Measurements from ENCODE around the gene GPRIN1. TPM values are rescaled to one million over a fixed set of nuclear protein-coding genes. Genes with fewer than 3 reads are reported as not detected.

Gene GPRIN1
- total and polyA plus RNA-seq, 2 of the 4 experiments (the other 2 are of a cell fraction): 3.0 to 4.7 TPM

DNA sequence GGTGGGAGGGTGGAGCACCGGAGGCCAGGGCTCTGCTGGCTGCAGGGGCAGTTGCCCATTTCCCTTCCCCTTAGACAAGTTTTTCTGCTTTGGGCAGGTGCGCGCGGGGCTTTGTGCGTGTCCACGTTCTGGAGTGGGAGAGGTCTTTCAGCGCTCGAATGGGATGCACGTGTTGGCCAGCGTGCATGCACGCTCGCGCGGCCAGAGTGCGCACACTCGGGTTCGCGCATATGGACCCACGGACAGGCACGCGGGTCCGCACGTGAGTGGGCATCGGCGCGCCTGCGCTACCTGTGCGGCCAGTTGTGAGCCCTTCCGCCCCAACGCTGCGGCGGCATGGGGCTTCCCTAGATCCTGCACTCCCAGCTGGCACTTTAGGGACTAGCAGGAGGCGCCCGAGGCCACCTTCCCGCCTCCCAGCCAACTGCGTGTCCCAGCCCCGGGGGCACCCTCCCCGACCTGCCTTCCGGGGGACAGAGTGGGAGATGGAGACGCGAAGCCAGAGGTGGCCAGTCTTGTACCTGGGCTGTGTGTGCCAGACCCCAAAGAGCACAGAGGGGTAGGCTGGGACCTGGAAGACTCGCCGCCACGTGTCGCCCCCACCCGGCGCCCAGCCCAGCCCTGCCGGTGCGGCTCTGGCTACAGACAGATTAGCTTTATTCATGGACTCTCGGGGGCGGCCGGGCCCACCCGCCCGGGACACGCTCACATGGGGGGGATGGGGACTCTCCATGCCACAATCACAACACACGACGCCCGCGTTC is 9.8 kb upstream of the GPRIN1 start (continued):
- TF ChIP-seq, protein P1, sequence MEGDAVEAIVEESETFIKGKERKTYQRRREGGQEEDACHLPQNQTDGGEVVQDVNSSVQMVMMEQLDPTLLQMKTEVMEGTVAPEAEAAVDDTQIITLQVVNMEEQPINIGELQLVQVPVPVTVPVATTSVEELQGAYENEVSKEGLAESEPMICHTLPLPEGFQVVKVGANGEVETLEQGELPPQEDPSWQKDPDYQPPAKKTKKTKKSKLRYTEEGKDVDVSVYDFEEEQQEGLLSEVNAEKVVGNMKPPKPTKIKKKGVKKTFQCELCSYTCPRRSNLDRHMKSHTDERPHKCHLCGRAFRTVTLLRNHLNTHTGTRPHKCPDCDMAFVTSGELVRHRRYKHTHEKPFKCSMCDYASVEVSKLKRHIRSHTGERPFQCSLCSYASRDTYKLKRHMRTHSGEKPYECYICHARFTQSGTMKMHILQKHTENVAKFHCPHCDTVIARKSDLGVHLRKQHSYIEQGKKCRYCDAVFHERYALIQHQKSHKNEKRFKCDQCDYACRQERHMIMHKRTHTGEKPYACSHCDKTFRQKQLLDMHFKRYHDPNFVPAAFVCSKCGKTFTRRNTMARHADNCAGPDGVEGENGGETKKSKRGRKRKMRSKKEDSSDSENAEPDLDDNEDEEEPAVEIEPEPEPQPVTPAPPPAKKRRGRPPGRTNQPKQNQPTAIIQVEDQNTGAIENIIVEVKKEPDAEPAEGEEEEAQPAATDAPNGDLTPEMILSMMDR (conservative IDR thresholded peaks at IDR 0.05; ENCODE audit: low read depth, low read length): no peak
- no peak for TF ChIP-seq FOS (IDR thresholded peaks at IDR 0.05; ENCODE audit: low read depth, low read length)

DNA sequence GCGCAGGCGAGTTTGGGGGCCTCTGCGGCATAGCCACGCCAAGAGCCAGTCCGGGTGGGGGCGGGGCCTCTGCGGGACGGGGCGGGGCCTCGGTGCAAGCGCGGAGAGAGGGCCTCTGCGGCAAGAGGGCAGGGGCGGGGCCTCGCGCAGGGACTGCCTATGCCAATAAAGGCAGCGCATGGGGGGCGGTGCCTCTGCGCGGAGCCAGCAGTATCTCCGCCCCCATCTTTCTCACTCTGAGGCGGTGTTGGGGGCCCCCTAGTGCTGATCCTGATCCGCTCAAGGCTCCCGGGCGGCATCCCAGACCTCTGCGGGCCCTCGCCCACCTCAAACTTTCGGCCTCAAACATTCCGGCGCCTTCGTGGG is 9.2 kb upstream of the GPRIN1 start:
- Histone ChIP-seq H3K56ac (ENCODE audit: extremely low read depth, insufficient read depth, low read length) (no peak overlapping the region), H3K4me3 (ENCODE audit: insufficient read depth, low read depth, low read length) (no peak overlapping the region), H3K23ac (ENCODE audit: low read depth, low read length) (no peak overlapping the region), H3K36me3 (ENCODE audit: control insufficient read depth, insufficient read depth, low read length) (no peaks in the 10 kb centered on the region), H2AK9ac (replicated peaks; ENCODE audit: low read depth, low read length, poor library complexity) (no peak overlapping the region), H4K8ac (ENCODE audit: low read depth in 2 of 2, low read length in 2 of 2) (peak overlapping the region; percentile 16 to 47; a peak in 1 of 4 replicates), H4K5ac (ENCODE audit: low read depth, low read length) (no peak overlapping the region), H3K14ac (replicated peaks; ENCODE audit: low read depth, low read length) (no peak overlapping the region), H3K27ac (ENCODE audit: insufficient read depth, low read length) (no peak overlapping the region), H3K9me1 (ENCODE audit: insufficient read depth, low read length) (peaks cover 10% of the 10 kb centered on the region), H2BK20ac (ENCODE audit: low read depth, low read length) (no peak overlapping the region), H4K20me1 (ENCODE audit: insufficient read depth, low read length) (no peaks in the 10 kb centered on the region; the same call in 1 of the 2 replicates), H2AFZ (replicated peaks; ENCODE audit: low read length, poor library complexity) (peak overlapping the region; percentile 88), H3K4me2 (ENCODE audit: low read depth, low read length) (peak overlapping the region; percentile 60), H3K4ac (ENCODE audit: low read depth, low read length) (peak overlapping the region; percentile 22; the same call in 1 of the 2 replicates), H4K91ac (ENCODE audit: insufficient read depth, low read depth, low read length) (no peak overlapping the region), H3K18ac (ENCODE audit: low read depth, low read length) (no peak overlapping the region), H3K9me3 (ENCODE audit: control insufficient read depth, insufficient read depth, low read length) (no peaks in the 10 kb centered on the region), H2BK120ac (ENCODE audit: low read depth, low read length) (peak overlapping the region; percentile 6; the same call in 1 of the 2 replicates), H2BK5ac (ENCODE audit: low read depth, low read length, poor library complexity, severe bottlenecking) (no peak overlapping the region), H3K27me3 (ENCODE audit: control insufficient read depth, insufficient read depth, low read length) (peaks cover 32% of the 10 kb centered on the region), H2AK5ac (ENCODE audit: low read depth, low read length) (no peak overlapping the region), H2BK15ac (ENCODE audit: low read depth, low read length) (peak overlapping the region; percentile 70; the same call in 1 of the 3 replicates), H3K79me1 (ENCODE audit: low read depth in 1 of 2, low read length in 2 of 2) (peaks cover 0 to 4% of the 10 kb centered on the region in 2 experiments; a peak in 1 of 4 replicates), H3K4me1 (ENCODE audit: control insufficient read depth, insufficient read depth, low read length) (peaks cover 27% of the 10 kb centered on the region), H3K9ac (ENCODE audit: low read depth, low read length) (no peak overlapping the region)
- in situ Hi-C loops (cut with MboI; ENCODE audit: low sequenced_read_pairs): no loop called here
- TF ChIP-seq, protein P2, sequence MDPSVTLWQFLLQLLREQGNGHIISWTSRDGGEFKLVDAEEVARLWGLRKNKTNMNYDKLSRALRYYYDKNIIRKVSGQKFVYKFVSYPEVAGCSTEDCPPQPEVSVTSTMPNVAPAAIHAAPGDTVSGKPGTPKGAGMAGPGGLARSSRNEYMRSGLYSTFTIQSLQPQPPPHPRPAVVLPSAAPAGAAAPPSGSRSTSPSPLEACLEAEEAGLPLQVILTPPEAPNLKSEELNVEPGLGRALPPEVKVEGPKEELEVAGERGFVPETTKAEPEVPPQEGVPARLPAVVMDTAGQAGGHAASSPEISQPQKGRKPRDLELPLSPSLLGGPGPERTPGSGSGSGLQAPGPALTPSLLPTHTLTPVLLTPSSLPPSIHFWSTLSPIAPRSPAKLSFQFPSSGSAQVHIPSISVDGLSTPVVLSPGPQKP (IDR thresholded peaks at IDR 0.05; ENCODE audit: borderline replicate concordance, low read depth, low read length): no peak
- peak; percentile 80 for TF ChIP-seq RAD21 (IDR thresholded peaks at IDR 0.05; ENCODE audit: low read length)
- peak; percentile 87 for TF ChIP-seq MAZ (IDR thresholded peaks at IDR 0.05; ENCODE audit: borderline replicate concordance, low read depth, low read length)
- TF ChIP-seq NFE2L2 (IDR thresholded peaks at IDR 0.05; ENCODE audit: low read depth, low read length): no peak
- TF ChIP-seq, protein P1 (conservative IDR thresholded peaks at IDR 0.05; ENCODE audit: low read depth, low read length): peak; percentile 72
- peak; percentile 76 for TF ChIP-seq SMC3 (IDR thresholded peaks at IDR 0.05; ENCODE audit: low read depth, low read length)
- TF ChIP-seq RCOR1 (IDR thresholded peaks at IDR 0.05; ENCODE audit: insufficient replicate concordance, low read length): no peak
- intact Hi-C loops (cut with micrococcal nuclease): loop anchor here (1.0 to 5.0 kb wide), 2 partner anchors 45 to 202 kb away; partner anchors contain the start of gene CLTB
- ChIA-PET POLR2A (ENCODE audit: unreplicated experiment) (no interaction called here), CTCF (no interaction called here)
- ATAC-seq (ENCODE audit: low read depth) (peak; percentile 95), DNase-seq (peak; percentile 86)
- WGBS, 2 experiments (ENCODE audit: extremely low coverage in 2 of 2, insufficient read length in 1 of 2): 2% methylated on average over 20 of the region's 31 CpGs; no CpG with 5 or more reads in 1 of the 2 experiments
- dilution Hi-C loops (cut with HindIII; ENCODE audit: low sequenced_read_pairs, unreplicated experiment): no loop called here
- BruUV-seq (replicated peaks): no TSS peak

Data from IMR-90 (cell line).